OCI-M2 (cell line): Measurements from ENCODE around the gene NLK.
"Not testable (repeated sequence)": the region's sequence is repeated elsewhere in the genome, so short reads cannot be mapped to it uniquely, and the experiment has no call there.

ENCODE experiments used
- DNase-seq: peaks from one replicate; lab custom pipeline; 2025; ENCODE audit not compliant: unreplicated experiment; lab: John Stamatoyannopoulos, UW

NLK gene

DNA sequence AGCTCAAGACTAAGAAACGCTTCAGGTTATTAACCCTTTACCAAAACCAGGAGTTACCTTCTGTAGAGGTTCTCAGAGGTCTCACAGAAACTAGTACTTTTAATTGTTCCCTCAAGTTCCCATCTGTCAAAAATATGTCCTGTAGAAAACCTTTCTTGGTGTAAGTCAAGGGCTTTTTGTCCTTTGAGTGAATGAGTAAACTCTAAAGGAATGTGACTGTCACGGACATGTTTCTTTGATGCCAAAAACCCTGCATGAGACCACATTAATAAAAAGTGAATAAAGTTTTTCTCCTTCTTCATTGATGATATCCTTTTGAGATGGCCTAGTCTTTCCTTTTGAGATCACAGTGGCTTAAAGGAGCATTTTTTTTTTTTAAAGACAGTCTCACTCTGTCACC, 102.9 kb downstream of the NLK start:
- no peak for DNase-seq

DNA sequence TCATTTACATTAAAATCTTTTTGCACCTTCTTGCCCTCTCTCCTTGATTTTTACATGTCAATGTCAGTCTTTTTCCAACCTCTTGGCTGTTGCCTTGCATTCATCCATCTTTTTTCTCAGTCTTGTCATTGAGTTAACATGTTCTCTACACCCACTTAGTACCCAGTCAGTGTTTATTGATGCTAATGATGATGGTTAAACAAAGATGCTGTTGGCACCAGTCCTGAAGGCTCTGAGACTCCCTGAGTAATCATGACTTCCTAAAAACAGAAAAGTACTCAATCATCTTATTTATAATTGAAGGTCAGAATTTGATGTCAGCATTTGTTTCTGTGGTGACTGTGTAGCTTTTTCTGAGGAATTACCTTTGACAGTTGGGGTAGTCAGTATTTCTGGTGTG, 104.5 kb downstream of the NLK start:
- DNase-seq, result no peak

DNA sequence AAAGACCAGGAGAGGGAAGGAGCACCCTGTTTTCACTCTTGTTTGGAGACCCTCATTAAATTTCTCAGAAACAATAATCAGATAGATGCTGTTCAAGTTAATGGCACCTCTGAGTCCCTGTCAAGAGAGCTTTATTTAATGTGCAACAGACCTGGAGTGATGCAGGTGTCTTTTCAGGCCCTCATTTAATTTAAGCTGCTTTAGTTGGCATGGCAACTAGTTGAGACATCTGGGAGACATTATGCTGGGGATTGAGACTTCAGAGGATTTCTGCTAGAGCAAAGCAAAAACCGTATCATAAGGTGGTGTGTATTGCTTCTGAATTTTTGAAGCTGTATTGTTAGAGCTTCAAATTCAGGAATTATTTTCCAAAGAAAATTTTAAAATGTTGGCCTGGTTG, 108.5 kb downstream of the NLK start:
- no peak for DNase-seq

DNA sequence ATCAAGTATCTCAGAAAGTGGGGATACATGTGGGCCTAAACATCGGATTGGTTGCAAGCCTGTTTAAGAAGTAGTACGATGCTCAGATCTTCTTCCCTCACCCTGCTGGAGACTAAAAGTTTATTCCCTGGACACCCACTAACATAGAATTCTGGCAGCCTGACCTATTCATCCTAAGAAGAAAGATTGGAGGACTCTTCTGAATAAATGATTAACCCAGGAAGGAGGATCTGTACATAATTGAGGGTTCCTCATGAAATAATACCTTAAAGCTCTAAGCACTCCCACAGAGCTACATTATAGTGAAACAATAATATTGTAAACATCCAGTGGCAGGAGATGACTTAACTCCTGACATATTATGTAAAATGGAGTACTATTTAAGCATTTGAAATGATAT, 111.7 kb downstream of the NLK start:
- DNase-seq, result no peak

DNA sequence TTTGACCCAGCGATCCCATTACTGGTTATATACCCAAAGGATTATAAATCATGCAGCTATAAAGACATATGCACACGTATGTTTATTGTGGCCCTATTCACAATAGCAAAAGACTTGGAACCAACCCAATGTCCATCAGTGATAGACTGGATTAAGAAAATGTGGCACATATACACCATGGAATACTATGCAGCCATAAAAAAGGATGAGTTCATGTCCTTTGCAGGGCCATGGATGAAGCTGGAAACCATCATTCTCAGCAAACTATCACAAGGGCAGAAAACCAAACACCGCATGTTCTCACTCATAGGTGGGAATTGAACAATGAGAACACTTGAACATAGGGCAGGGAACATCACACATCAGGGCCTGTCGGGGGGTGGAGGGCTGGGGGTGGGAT, 112.9 kb downstream of the NLK start:
- not testable (repeated sequence) for DNase-seq

DNA sequence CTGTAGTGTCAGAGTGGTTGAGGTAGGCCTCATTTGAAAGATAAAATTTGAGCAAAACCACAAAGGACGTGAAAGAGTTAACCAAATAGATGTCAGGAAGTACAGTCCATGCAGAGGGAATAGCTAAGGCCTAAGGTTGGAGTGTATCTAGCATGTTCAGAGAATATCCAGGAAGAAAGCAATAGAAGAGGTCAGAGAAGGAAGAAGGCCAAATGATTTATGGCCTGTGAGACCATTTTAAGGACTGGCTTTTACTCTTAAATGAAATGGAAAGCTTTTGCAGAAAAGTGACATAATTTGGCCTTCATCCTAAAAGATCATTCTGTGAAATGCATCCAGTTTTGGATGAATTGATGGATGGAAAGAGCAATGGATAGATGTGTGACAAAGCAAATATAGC, 116.5 kb downstream of the NLK start:
- DNase-seq, result no peak

DNA sequence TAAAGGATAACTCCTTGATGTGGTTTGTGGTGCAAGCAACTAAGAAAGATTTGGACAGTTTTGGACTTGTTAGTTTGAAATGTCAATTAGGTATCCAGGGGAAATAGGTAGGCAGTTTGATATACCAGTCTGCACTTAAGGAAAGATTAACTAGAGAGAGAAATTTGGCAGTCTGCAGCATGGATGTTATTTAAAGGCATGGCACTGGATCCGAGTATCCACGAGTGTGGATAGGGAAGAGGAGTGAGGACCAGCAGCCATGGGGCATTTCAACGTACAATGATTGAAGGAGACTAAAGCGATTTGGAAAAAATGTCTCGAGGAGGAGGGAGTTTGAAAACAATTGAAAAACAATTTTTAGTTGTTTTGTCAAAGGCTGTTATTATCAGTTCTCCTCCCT, 117.4 kb downstream of the NLK start:
- no peak for DNase-seq

DNA sequence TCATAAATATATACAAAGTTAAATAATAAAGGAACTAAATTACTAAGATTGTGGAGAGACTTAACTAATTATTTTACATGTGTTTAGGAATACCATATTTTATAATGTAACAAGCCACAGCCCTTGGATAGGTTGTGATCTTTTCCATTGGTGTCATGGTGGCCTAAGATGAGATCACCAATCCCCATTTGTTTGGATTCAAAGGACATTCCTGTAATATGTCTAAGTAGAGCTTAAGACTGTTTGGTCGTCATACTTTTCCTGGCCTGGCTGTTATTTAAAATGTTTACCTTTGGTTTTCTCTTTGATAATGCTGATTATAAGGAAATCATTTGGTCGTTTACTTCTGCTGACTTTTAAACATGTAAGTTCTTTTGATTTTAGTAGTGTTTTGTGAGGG, 118.1 kb downstream of the NLK start:
- no peak for DNase-seq

DNA sequence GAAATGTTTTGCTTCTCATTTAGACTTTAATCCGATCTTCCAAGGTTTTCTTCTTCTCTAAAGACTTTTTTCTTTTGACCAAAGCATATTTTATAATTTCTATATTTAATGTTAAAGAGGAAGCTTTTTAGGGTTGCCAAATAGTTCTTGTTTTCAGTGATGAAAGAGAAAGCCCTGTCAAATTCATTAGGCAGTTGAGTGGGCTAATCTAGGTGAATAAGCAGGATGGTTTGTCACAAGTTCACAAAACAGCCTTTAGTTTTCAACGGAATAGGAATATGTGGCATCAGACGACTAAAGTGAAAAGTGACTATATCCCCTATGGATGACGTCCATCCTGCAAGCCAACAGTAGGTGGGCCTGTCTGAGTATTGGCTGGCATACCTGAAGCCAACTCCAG, 118.8 kb downstream of the NLK start:
- DNase-seq, result no peak

DNA sequence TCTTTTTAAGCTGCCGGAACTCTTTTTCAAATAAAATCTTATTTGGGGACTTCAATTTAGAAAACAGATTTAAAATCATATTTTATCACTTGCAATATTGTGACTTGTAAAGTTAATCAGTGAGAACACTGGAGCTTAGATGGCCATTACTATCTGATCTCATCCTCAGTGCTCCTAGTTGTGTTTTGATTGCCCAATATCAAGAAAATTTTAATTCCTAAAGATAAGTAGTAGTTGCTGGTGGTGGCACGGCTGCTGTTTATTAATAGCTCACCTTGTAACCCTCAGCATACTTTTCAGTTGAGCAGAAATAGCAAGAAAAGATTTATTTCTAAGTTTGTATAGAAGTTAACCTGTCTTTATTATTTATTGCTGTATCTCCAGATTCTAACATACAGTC, 124.0 kb downstream of the NLK start:
- no peak for DNase-seq

DNA sequence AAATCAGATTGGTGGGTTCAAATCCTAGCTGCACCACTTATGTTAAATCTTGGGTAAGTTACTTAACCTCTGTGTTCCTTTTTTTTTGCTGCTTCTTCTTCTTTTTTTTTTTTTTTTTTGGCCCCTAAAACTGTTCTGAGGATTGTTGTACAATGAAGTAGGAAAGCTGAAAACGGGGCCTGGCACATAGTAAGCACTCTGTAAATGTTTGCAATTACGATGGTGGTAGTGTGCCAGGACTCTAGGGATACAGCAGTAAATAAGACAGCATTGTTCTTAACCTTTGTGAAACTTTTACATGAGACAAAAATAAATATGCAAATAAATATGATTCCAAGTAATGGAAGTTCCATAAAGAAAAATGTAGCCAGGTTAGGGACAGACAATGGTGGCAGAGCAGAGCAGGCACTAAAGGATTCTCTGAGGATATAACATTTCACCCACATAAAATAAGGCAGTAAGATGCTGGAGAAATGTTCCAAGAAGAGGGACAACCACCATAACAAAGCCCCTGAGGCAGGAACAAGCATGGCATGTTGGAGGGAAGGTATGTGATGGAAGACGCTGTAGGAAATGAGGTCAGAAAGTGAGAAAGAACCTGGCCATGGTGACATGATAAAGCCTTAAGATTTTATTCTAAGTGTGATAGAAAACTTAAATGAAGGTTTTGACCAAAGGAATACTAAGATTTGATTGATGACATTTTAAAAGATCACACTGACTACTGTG, 127.3 kb downstream of the NLK start:
- no peak for DNase-seq

DNA sequence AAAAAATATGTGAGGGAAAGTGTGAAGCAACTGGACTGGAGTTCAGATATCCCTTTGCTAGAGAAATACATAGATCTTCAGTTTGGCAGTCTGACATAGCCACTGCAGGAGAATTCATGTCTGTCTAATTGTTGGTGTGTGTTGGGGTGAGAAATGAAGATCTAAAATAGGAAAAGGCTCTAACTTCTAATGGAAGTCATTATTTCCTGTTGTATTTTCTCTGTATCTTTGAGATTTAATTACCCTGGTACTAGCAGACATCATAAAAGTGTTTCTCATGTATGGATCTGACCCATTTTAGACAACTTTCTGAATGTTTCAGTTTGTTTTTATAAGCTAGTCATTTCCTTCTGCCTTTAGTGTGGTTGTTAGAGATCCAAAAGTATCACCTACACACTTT, 128.3 kb downstream of the NLK start:
- DNase-seq, result no peak

DNA sequence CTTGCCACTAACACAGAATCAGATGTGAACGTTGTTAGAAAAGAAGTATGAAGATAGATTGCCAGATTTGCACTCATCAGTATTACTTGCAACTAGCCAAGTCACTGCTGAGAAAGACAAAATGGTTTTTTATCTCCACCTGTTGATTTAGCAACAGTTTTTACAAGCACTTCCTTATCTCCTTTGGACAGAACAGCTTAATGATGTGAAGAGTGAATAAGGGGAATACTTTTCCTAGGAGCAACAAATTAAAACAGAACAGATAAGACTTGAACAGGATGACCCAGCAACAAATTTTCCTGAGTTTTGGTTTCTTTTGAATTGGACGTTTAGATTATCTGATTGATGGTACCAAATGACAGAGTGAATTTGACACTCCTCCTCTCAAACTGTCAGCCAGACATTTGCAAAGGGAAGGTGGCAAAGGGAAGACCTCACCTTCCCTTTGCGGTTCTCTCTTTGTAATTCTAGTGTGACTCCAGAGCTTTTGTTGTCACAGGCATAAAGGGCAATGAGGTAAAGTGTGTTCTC, 130.6 kb downstream of the NLK start:
- no peak for DNase-seq

DNA sequence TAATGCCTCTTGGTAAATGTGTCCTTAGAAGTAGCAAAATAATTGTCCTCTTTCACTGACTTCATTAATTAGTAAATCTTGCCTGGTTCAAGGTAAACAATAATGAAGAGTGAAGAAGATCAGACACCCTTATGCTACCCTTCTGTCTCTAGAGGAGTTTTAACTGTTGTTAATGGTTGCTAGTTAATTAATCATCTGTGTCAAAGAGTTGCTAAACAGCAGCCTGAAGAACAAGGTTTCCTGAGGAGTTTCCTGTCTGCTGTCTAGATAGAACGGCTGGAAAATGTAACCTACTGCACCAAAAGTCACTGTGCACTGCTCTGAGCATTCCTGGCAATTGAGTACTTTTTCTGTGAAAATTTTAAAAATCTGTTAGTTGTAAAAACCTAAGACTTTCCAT, 131.3 kb downstream of the NLK start:
- no peak for DNase-seq

DNA sequence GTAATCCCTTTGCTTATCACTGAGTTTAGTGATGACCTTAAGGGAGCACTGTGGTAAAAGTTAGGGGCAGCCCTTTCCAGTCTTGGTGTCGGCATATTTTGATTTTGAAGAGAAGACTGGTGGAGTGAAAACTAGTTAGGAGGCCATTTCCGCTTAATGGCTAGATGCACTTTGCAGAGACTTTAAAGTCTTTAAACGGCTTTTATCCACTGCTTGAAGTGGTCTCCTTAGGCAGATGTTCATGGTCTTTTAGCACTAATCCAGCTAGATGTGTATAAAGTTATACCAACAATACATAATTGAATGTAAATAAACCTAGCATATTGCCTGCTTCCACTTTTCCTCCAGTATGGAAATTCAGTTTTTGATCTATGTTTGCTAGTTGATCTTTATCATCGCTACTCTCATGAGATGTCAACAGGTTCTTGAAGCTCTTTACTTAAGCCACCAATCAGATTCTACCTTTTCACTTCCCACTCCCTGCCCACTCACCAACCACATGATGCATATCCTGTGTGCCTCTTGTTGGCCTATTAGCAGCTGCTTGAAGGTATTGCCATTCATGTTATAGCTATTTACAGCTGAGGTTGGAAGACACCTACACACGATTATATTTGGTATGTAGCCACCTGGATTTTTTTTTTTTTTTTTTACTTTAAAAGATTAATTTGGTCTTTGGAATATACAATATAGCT, 132.0 kb downstream of the NLK start:
- DNase-seq, result no peak

DNA sequence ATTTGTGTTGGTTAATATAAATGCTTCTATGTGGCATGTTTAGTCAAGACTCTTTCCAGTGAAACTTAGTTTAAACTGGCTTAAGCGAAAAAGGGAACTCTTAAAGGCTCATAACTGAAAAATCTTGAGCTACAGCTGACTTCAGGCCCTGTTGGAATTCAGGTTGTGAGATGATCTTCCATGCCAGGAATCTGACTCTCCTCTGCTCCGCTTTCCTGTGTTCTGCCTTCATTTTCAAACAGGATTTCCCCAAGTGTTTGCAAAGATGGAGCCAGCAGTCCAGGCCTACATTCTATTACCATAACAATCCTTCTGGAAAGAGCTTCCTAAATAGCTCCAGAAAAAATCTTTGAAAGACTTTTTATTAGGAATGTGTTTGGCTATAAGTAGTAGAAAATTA, 134.9 kb downstream of the NLK start:
- DNase-seq, result no peak

DNA sequence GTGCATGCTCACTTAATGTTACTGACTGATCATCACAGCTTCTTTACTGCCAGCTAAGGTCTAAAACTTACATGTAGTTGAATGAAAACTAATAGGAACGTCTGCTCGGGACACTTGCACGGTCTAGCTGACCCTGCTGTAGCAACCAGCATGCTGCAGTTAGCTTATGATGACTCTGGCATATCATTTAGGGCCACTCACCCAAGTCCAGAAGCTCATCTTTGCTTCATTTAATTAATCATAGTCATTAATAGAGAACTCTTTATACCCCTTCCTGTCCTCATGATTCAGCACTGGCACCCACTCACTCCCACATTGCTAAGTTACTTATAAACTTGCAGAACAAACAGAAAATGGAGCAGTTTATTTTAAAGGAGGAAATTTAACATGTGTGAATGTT, 136.3 kb downstream of the NLK start:
- DNase-seq, result no peak

DNA sequence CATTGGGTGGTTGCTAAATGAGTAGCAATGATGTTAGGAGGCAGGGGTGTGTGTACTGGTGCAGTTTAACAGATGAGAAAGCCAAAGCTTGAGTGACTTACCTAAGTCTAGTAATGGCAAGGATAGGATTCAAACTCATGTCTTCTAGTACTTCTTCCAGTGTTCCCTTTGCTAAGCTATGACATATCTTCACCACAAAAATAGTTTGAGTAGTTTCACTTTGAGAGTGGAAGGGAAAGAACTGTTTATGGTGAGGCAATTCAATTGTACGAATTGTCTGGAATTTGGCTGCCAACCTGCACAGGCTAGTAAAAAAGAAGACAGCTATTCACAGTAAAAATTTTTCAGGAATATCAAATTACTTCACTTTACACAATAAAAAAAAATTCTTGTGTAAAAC, 138.0 kb downstream of the NLK start:
- DNase-seq, result no peak

DNA sequence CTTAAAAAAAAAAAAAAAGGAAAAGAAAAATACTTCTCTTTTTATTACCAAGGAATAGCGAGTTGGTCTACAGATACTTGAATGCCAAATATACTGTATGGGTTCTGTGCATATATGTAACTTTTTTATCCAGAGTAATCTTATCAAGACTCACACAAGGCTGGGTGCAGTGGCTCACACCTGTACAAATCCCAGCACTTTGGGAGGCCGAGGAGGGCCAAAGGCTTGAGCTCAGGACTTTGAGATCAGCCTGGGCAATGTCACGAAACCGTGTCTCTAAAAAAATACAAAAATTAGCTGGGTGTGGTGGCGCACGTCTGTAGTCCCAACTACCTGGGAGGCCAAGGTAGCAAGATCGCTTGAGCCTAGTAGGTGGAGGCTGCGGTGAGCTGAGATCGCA, 139.1 kb downstream of the NLK start:
- DNase-seq, result no peak

DNA sequence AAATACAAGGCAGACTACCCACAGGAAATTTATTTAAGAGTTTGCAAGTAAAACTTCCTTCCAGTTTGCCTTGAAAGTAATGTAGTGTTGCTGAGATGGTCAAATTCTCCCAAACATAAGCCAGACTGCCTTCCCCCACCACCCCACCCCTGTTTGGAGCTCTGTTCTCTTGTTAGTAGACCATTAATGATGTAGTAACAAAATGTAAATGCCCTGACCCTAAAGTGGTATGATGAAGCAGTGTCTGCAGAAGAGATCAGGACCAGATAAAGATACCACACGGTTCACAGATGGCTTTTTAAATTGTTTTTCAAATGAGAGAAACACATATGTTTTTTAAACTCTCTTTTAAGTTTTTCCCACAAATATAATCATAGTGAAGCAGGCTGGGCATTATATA, 140.1 kb downstream of the NLK start:
- DNase-seq, result no peak

DNA sequence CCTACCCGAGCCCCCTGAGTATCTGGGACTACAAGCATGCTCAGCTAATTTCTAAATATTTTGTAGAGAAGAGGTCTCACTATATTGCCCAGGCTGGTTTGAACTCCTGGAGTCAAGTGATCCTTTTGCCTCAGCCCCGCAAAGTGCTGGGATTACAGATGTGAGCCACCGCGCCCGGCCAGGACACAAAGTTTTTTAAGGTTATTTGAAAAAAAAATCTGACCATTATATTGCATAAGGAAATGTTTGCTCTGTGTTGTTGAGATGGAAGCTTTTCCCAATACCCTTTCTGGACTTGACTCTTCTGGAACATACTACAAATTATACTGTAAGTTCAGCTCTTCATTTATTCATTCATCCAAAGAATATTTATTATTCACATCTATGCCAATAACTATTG, 143.2 kb downstream of the NLK start:
- no peak for DNase-seq

DNA sequence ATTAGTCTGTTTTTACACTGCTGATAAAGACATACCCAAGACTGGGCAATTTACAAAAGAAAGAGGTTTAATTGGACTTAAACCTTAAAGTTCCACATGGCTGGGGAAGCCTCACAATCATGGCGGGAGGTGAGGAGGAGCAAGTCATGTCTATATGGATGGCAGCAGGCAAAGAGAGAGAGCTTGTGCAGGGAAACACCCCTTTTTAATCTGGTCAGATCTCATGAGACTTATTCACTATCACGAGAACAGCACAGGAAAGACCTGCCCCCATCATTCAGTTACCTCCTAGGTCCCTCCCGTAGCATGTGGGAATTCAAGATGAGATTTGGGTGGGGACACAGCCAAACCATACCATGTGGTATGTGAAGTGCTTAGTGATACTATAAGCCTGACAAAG, 144.0 kb downstream of the NLK start:
- not testable (repeated sequence) for DNase-seq

DNA sequence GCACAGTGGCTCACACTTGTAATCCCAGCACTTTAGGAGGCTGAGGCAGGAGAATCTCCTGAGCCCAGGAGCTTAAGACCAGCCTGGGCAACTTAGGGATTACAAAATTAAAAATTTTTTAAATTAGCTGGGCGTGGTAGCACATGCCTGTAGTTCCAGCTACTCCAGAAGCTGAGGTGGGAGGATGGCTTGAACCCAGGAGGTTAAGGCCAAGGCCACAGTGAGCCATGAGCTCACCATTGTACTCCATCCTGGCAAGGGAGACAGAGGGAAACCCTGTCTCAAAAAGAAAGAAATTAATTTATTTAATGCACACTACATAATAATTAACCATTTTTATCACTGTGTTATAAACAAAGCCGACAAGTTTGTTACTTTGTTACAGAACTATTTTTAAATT, 145.5 kb downstream of the NLK start:
- no peak for DNase-seq
